ENCODE data around the gene PPP1R37.

DNA sequence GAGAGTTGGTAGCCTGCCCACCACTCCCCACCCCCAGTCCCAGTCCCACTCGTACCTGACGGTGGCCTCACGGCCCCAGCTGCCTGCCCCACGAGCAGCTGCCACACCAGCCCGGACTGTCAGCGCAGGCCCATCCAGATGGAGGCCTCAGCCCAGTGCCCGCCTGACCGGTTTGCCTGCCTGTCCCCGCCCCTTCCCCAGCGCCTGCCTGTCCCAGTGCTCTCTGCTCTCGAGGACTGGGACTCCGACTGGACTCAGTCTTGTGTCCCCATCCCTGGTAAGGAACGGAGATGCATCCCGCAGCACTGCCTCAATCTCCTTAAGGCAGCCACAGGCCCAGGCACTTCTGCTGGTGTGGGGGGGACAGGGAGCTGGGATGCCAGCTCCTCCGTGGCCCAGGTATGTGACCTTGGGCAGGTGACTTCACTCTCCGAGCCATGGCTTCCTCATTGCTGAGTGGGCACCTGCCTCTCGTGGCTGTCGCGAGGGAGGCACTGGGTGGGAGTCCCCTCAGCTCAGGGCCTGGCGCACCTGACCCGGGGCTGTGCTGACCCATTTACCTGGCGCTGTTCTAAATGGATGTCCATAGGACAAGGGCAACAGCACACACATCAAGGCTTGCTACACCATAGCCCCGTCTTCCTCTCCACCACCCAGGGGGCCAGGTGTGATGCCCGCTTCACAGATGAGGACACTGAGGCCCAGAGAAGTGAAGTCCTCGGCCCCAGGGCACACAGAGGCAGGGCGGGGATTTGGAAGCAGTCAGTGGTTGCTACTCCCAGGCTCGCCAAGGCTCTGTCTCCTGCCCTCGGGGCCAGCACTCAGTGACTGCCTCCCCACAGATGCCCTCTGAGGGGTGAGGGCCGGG lies 68.1 kb downstream of the PPP1R37 start, which contains the start of gene NKPD1:
- no peak for TF ChIP-seq ZNF830 (tag by site-specific recombination; IDR thresholded peaks at IDR 0.05; ENCODE audit: low read depth)
- no peak for TF ChIP-seq MEIS1 (CRISPR knock-in tag; IDR thresholded peaks at IDR 0.05; ENCODE audit: borderline replicate concordance)
- TF ChIP-seq, protein P1, sequence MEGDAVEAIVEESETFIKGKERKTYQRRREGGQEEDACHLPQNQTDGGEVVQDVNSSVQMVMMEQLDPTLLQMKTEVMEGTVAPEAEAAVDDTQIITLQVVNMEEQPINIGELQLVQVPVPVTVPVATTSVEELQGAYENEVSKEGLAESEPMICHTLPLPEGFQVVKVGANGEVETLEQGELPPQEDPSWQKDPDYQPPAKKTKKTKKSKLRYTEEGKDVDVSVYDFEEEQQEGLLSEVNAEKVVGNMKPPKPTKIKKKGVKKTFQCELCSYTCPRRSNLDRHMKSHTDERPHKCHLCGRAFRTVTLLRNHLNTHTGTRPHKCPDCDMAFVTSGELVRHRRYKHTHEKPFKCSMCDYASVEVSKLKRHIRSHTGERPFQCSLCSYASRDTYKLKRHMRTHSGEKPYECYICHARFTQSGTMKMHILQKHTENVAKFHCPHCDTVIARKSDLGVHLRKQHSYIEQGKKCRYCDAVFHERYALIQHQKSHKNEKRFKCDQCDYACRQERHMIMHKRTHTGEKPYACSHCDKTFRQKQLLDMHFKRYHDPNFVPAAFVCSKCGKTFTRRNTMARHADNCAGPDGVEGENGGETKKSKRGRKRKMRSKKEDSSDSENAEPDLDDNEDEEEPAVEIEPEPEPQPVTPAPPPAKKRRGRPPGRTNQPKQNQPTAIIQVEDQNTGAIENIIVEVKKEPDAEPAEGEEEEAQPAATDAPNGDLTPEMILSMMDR (tag by site-specific recombination; IDR thresholded peaks at IDR 0.05) = no peak
- no peak for TF ChIP-seq KLF1 (tag by site-specific recombination; IDR thresholded peaks at IDR 0.05)
- TF ChIP-seq REST (tag by site-specific recombination; IDR thresholded peaks at IDR 0.05) = no peak
- no peak for TF ChIP-seq ZNF157 (tag by site-specific recombination; IDR thresholded peaks at IDR 0.05)
- no peak for TF ChIP-seq TSHZ1 (tag by site-specific recombination; IDR thresholded peaks at IDR 0.05; ENCODE audit: borderline replicate concordance)
- no peak for TF ChIP-seq ZNF274 (IDR thresholded peaks at IDR 0.05; ENCODE audit: low read length)
- TF ChIP-seq ZNF274 (tag by site-specific recombination; IDR thresholded peaks at IDR 0.05; ENCODE audit: borderline replicate concordance) = no peak

All from HEK293 (cell line).